Astrocyte (in vitro differentiated cells and primary cell): Measurements from ENCODE around the gene SPINT1. TPM values are rescaled to one million over a fixed set of nuclear protein-coding genes. Genes with fewer than 3 reads are reported as not detected.

Experiments
- DNase-seq: peaks from one replicate; pipeline ENCODE4 v3.0.0-alpha.2; 2010; ENCODE audit warnings: low read depth
- FAIRE-seq: peaks from 2 replicates; lab custom pipeline; 2011; peaks lifted over from hg19 to GRCh38; lab: Jason Lieb, UNC
- H2AFZ ChIP-seq: 2 replicates; pipeline ENCODE4 v1.6.0; 2012; ENCODE audit warnings: low read depth, low read length, inconsistent platforms
- H3K27ac ChIP-seq: 2 replicates; pipeline ENCODE4 v1.5.1; 2011; ENCODE audit warnings: low read depth, low read length, inconsistent platforms
- H3K27me3 ChIP-seq: 2 replicates; pipeline ENCODE4 v1.6.0; 2011; ENCODE audit warnings: low read length, inconsistent platforms; ENCODE audit not compliant: insufficient read depth
- H3K36me3 ChIP-seq: 2 replicates; pipeline ENCODE4 v1.5.1; 2011; ENCODE audit warnings: low read length, inconsistent platforms; ENCODE audit not compliant: insufficient read depth
- H3K4me1 ChIP-seq: 2 replicates; pipeline ENCODE4 v1.5.1; 2011; ENCODE audit warnings: low read length, inconsistent platforms; ENCODE audit not compliant: insufficient read depth
- H3K4me2 ChIP-seq: 2 replicates; pipeline ENCODE4 v1.6.0; 2012; ENCODE audit warnings: low read length, inconsistent platforms
- H3K4me3 ChIP-seq: 2 replicates; pipeline ENCODE4 v1.5.1; 2011; ENCODE audit warnings: low read depth, mild to moderate bottlenecking, low read length, inconsistent platforms; ENCODE audit not compliant: insufficient read depth
- H3K79me2 ChIP-seq: 2 replicates; pipeline ENCODE4 v1.6.0; 2012; ENCODE audit warnings: mild to moderate bottlenecking, low read length, inconsistent platforms; ENCODE audit not compliant: insufficient read depth
- H3K9ac ChIP-seq: 2 replicates; pipeline ENCODE4 v1.6.0; 2012; ENCODE audit warnings: mild to moderate bottlenecking, low read length, inconsistent platforms
- H3K9me3 ChIP-seq: 2 replicates; pipeline ENCODE4 v1.5.1; 2012; ENCODE audit warnings: low read depth, mild to moderate bottlenecking, low read length, inconsistent platforms; ENCODE audit not compliant: insufficient read depth
- H4K20me1 ChIP-seq: 2 replicates; pipeline ENCODE4 v1.6.0; 2012; ENCODE audit warnings: low read length, inconsistent platforms; ENCODE audit not compliant: insufficient read depth
- H3K27ac Mint-ChIP-seq: one replicate; pipeline ENCODE4 v1.8.0; 2021; ENCODE audit warnings: mild to moderate bottlenecking, mixed read lengths; ENCODE audit not compliant: unreplicated experiment
- H3K27me3 Mint-ChIP-seq: one replicate; pipeline ENCODE4 v1.8.0; 2021; ENCODE audit warnings: low read depth, mixed read lengths; ENCODE audit not compliant: unreplicated experiment
- H3K36me3 Mint-ChIP-seq: one replicate; pipeline ENCODE4 v1.8.0; 2021; ENCODE audit warnings: low read depth, mixed read lengths; ENCODE audit not compliant: unreplicated experiment
- H3K4me1 Mint-ChIP-seq: one replicate; pipeline ENCODE4 v1.8.0; 2021; ENCODE audit warnings: low read depth, mixed read lengths; ENCODE audit not compliant: unreplicated experiment
- H3K4me3 Mint-ChIP-seq: one replicate; pipeline ENCODE4 v1.8.0; 2021; ENCODE audit warnings: mild to moderate bottlenecking, moderate library complexity, mixed read lengths; ENCODE audit not compliant: unreplicated experiment
- H3K9me3 Mint-ChIP-seq: one replicate; pipeline ENCODE4 v1.8.0; 2021; ENCODE audit warnings: mild to moderate bottlenecking, mixed read lengths; ENCODE audit not compliant: unreplicated experiment
- CTCF ChIP-seq: IDR thresholded peaks from 2 replicates; pipeline ENCODE4 v1.5.1; 2011; ENCODE audit warnings: low read depth, mild to moderate bottlenecking, inconsistent platforms, low read length, moderate library complexity; ENCODE audit not compliant: insufficient read depth
- EZH2 ChIP-seq: IDR thresholded peaks from 2 replicates; pipeline ENCODE4 v1.6.1; 2012; ENCODE audit warnings: mild to moderate bottlenecking, low read length, inconsistent platforms; ENCODE audit not compliant: insufficient read depth
- total RNA-seq: library from RNA; stranded (reverse); gene quantifications from 2 replicates; pipeline ENCODE4 v1.2.1, GENCODE V29; 2021

Gene SPINT1
- total RNA-seq, 1 donor from 2014 or later: 40.3 TPM

GRCh38 chr15:40901053-40901443 lies 57.2 kb downstream of the SPINT1 start:
- no peak for DNase-seq
- no peak overlapping the region for H3K27ac Mint-ChIP-seq
- TF ChIP-seq EZH2: no peak
- TF ChIP-seq CTCF: no peak
- no peaks in the 10 kb centered on the region for H3K27me3 Mint-ChIP-seq
- FAIRE-seq: no peak
- Histone ChIP-seq H4K20me1 (peaks cover 71% of the 10 kb centered on the region), H3K79me2 (peaks cover 45% of the 10 kb centered on the region), H3K27ac (no peak overlapping the region), H3K9me3 (no peaks in the 10 kb centered on the region), H3K27me3 (no peaks in the 10 kb centered on the region), H3K4me2 (no peak overlapping the region), H3K4me1 (peaks cover 8% of the 10 kb centered on the region), H3K36me3 (peaks cover 25% of the 10 kb centered on the region), H2AFZ (no peak overlapping the region), H3K4me3 (no peak overlapping the region), H3K9ac (no peak overlapping the region)
- H3K4me3 Mint-ChIP-seq: peak overlapping the region; percentile 60
- H3K9me3 Mint-ChIP-seq: no peaks in the 10 kb centered on the region
- peaks cover 19% of the 10 kb centered on the region for H3K36me3 Mint-ChIP-seq
- H3K4me1 Mint-ChIP-seq: peaks cover 2% of the 10 kb centered on the region

DNA sequence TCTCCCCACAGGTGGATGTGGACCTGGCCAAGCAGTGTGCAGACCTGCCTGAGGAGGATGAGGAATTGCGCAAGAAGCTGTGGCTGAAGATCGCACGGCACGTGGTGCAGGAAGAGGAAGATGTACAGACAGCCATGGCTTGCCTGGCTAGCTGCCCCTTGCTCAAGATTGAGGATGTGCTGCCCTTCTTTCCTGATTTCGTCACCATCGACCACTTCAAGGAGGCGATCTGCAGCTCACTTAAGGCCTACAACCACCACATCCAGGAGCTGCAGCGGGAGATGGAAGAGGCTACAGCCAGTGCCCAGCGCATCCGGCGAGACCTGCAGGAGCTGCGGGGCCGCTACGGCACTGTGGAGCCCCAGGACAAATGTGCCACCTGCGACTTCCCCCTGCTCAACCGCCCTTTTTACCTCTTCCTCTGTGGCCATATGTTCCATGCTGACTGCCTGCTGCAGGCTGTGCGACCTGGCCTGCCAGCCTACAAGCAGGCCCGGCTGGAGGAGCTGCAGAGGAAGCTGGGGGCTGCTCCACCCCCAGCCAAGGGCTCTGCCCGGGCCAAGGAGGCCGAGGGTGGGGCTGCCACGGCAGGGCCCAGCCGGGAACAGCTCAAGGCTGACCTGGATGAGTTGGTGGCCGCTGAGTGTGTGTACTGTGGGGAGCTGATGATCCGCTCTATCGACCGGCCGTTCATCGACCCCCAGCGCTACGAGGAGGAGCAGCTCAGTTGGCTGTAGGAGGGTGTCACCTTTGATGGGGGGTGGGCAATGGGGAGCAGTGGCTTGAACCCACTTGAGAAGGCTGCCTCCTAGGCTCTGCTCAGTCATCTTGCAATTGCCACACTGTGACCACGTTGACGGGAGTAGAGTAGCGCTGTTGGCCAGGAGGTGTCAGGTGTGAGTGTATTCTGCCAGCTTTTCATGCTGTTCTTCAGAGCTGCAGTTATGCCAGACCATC lies 59.0 kb downstream of the SPINT1 start:
- FAIRE-seq (no peak), DNase-seq (no peak)
- H4K20me1 ChIP-seq: peaks cover 68% of the 10 kb centered on the region
- no peak overlapping the region for H3K27ac Mint-ChIP-seq
- no peak for TF ChIP-seq CTCF
- no peak for TF ChIP-seq EZH2
- peaks cover 33% of the 10 kb centered on the region for H3K79me2 ChIP-seq
- no peaks in the 10 kb centered on the region for H3K4me1 Mint-ChIP-seq
- H2AFZ ChIP-seq: no peak overlapping the region
- H3K9me3 Mint-ChIP-seq: no peaks in the 10 kb centered on the region
- H3K4me3 Mint-ChIP-seq: peak overlapping the region; percentile 3
- no peak overlapping the region for H3K9ac ChIP-seq
- no peak overlapping the region for H3K27ac ChIP-seq
- no peaks in the 10 kb centered on the region for H3K27me3 ChIP-seq
- no peaks in the 10 kb centered on the region for H3K9me3 ChIP-seq
- peaks cover 14% of the 10 kb centered on the region for H3K36me3 ChIP-seq
- H3K4me3 ChIP-seq: no peak overlapping the region
- no peaks in the 10 kb centered on the region for H3K27me3 Mint-ChIP-seq
- H3K4me2 ChIP-seq: no peak overlapping the region
- H3K36me3 Mint-ChIP-seq: peaks cover 16% of the 10 kb centered on the region
- H3K4me1 ChIP-seq: peaks cover 23% of the 10 kb centered on the region
